H1 (cell line): ENCODE data around the gene NME8. TPM values are rescaled to one million over a fixed set of nuclear protein-coding genes. Genes with fewer than 3 reads are reported as not detected.

ENCODE experiments used
- CTCF ChIA-PET: fragments of 300-600 bp; sonication (Branson Sonifier 250); formaldehyde crosslinking; loops from one replicate; lab custom pipeline; 2021; ENCODE audit not compliant: partially characterized antibody; lab: Charles Lee
- POLR2A ChIA-PET: fragments of 300-600 bp; sonication (Branson Sonifier 250); formaldehyde crosslinking; loops from one replicate; lab custom pipeline; 2021; ENCODE audit warnings: inconsistent platforms; ENCODE audit not compliant: partially characterized antibody; lab: Charles Lee
- DNase-seq, 2 experiments: peaks; one replicate each; pipeline versions ENCODE4 v3.0.0 to v3.0.0-alpha.2; 2010 to 2022; ENCODE audit warnings: low spot score in 2 of 2, low read depth in 1 of 2, mixed read lengths in 1 of 2
- FAIRE-seq: peaks from 2 replicates; lab custom pipeline; 2011; peaks lifted over from hg19 to GRCh38; lab: Jason Lieb, UNC
- H2AFZ ChIP-seq: 2 replicates; pipeline ENCODE4 v1.8.1; 2012; ENCODE audit warnings: low read length, inconsistent platforms
- H2AK5ac ChIP-seq: 2 replicates; pipeline ENCODE4 v1.6.1; 2013; ENCODE audit warnings: low read depth, low read length
- H2BK120ac ChIP-seq: replicated peaks from 2 replicates; pipeline ENCODE3; 2013; ENCODE audit warnings: low read depth, low read length, inconsistent platforms
- H2BK12ac ChIP-seq: 2 replicates; pipeline ENCODE4 v1.6.1; 2013; ENCODE audit warnings: low read depth, low read length
- H2BK15ac ChIP-seq: 2 replicates; pipeline ENCODE4 v1.6.1; 2013; ENCODE audit warnings: low read length
- H2BK20ac ChIP-seq: 2 replicates; pipeline ENCODE4 v1.6.1; 2013; ENCODE audit warnings: low read length
- H2BK5ac ChIP-seq: 2 replicates; pipeline ENCODE4 v1.6.1; 2013; ENCODE audit warnings: low read depth, low read length
- H3K14ac ChIP-seq: 2 replicates; pipeline ENCODE4 v1.6.1; 2013; ENCODE audit warnings: inconsistent platforms; ENCODE audit not compliant: insufficient read length
- H3K18ac ChIP-seq: 2 replicates; pipeline ENCODE4 v1.6.1; 2013; ENCODE audit warnings: low read length; ENCODE audit errors: extremely low read depth
- H3K23ac ChIP-seq: 2 replicates; pipeline ENCODE4 v1.6.1; 2013; ENCODE audit warnings: inconsistent platforms; ENCODE audit not compliant: insufficient read length
- H3K23me2 ChIP-seq: 2 replicates; pipeline ENCODE4 v1.6.1; 2013; ENCODE audit warnings: low read depth, low read length
- H3K27ac ChIP-seq: 2 replicates; pipeline ENCODE4 v1.6.1; 2011; ENCODE audit warnings: low read depth, low read length, inconsistent platforms
- H3K27me3 ChIP-seq, 4 experiments: replicated peaks in 1 of 4; 1 replicate in 1 of 4; 2 replicates in 3 of 4; pipeline versions ENCODE4 v1.6.1 to v1.8.1; 2011 to 2013; ENCODE audit warnings: low read length in 3 of 4, mild to moderate bottlenecking in 3 of 4, inconsistent platforms in 2 of 4, mixed read lengths in 2 of 4, moderate library complexity in 1 of 4; ENCODE audit not compliant: control insufficient read depth in 3 of 4, insufficient read depth in 3 of 4; ENCODE audit errors: extremely low read depth in 1 of 4
- H3K36me3 ChIP-seq, 4 experiments: 2 replicates each; pipeline versions ENCODE4 v1.6.1 to v1.8.1; 2011 to 2013; ENCODE audit warnings: mild to moderate bottlenecking in 4 of 4, low read length in 3 of 4, moderate library complexity in 2 of 4, control low read depth in 1 of 4, inconsistent platforms in 1 of 4; ENCODE audit not compliant: insufficient read depth in 4 of 4, control insufficient read depth in 2 of 4
- H3K4ac ChIP-seq: replicated peaks from 2 replicates; pipeline ENCODE3; 2013; ENCODE audit warnings: low read length, low read depth, mixed read lengths, inconsistent platforms; ENCODE audit not compliant: insufficient read length
- H3K4me1 ChIP-seq, 4 experiments: replicated peaks in 1 of 4; 1 replicate in 1 of 4; 2 replicates in 3 of 4; pipeline versions ENCODE4 v1.6.1 to v1.8.1; 2011 to 2013; ENCODE audit warnings: low read length in 3 of 4, inconsistent platforms in 2 of 4, mixed read lengths in 1 of 4; ENCODE audit not compliant: insufficient read depth in 4 of 4, control insufficient read depth in 3 of 4
- H3K4me2 ChIP-seq, 2 experiments: 2 replicates each; pipeline versions ENCODE4 v1.6.1 to v1.8.1; 2011 to 2013; ENCODE audit warnings: low read depth in 2 of 2, low read length in 2 of 2, control low read depth in 1 of 2, inconsistent platforms in 1 of 2, mild to moderate bottlenecking in 1 of 2; ENCODE audit not compliant: insufficient read depth in 1 of 2
- H3K4me3 ChIP-seq, 4 experiments: fragments of 200-600, 300-600 bp in 1 of 4; sonication (generic), shearing (Covaris generic), sonication (Bioruptor Twin) in 1 of 4; 2 replicates each; pipeline versions ENCODE4 v1.5.1 to v1.8.1; 2011 to 2016; ENCODE audit warnings: low read length in 4 of 4, low read depth in 3 of 4, control low read depth in 2 of 4, inconsistent platforms in 2 of 4, mild to moderate bottlenecking in 2 of 4, mixed read lengths in 1 of 4, moderate library complexity in 1 of 4; ENCODE audit not compliant: insufficient read depth in 2 of 4; ENCODE audit errors: extremely low read depth in 1 of 4
- H3K56ac ChIP-seq: replicated peaks from 2 replicates; pipeline ENCODE3; 2013; ENCODE audit warnings: low read depth, mild to moderate bottlenecking, mixed read lengths, low read length, inconsistent platforms; ENCODE audit not compliant: insufficient read length
- H3K79me1 ChIP-seq: 2 replicates; pipeline ENCODE4 v1.6.1; 2013; ENCODE audit warnings: low read depth, low read length, control low read depth
- H3K79me2 ChIP-seq, 2 experiments: 2 replicates each; pipeline versions ENCODE4 v1.6.1 to v1.8.1; 2012 to 2013; ENCODE audit warnings: low read length in 2 of 2, mild to moderate bottlenecking in 2 of 2, inconsistent platforms in 1 of 2; ENCODE audit not compliant: insufficient read depth in 2 of 2, control insufficient read depth in 1 of 2
- H3K9ac ChIP-seq, 4 experiments: replicated peaks in 1 of 4; 1 replicate in 1 of 4; 2 replicates in 3 of 4; pipeline versions ENCODE4 v1.6.1 to v1.8.1; 2011 to 2013; ENCODE audit warnings: low read depth in 3 of 4, low read length in 3 of 4, control low read depth in 2 of 4, mild to moderate bottlenecking in 2 of 4, moderate library complexity in 2 of 4, inconsistent platforms in 1 of 4; ENCODE audit errors: extremely low read depth in 1 of 4
- H3K9me3 ChIP-seq, 2 experiments: 2 replicates each; pipeline versions ENCODE4 v1.6.1 to v1.8.1; 2012 to 2013; ENCODE audit warnings: mild to moderate bottlenecking in 2 of 2, moderate library complexity in 2 of 2, control low read depth in 1 of 2, inconsistent platforms in 1 of 2, low read depth in 1 of 2, low read length in 1 of 2, mixed read lengths in 1 of 2; ENCODE audit not compliant: insufficient read depth in 2 of 2
- H4K20me1 ChIP-seq, 2 experiments: replicated peaks in 1 of 2; 2 replicates each; pipeline versions ENCODE3 to v1.8.1; 2011 to 2013; ENCODE audit warnings: inconsistent platforms in 2 of 2, low read length in 2 of 2, mild to moderate bottlenecking in 1 of 2; ENCODE audit not compliant: insufficient read depth in 2 of 2, control insufficient read depth in 1 of 2
- H4K5ac ChIP-seq: 2 replicates; pipeline ENCODE4 v1.6.1; 2013; ENCODE audit warnings: low read length, low read depth, mixed read lengths, inconsistent platforms; ENCODE audit not compliant: insufficient read length
- H4K8ac ChIP-seq: 2 replicates; pipeline ENCODE4 v1.8.0; 2013; ENCODE audit warnings: mild to moderate bottlenecking, moderate library complexity, low read length, inconsistent platforms; ENCODE audit not compliant: insufficient read depth; ENCODE audit errors: extremely low read depth
- H4K91ac ChIP-seq: replicated peaks from 2 replicates; pipeline ENCODE3; 2013; ENCODE audit warnings: low read length, mixed read lengths, inconsistent platforms; ENCODE audit not compliant: insufficient read length
- CHD1 ChIP-seq: IDR thresholded peaks from 2 replicates; pipeline ENCODE4 v1.6.1; 2012; ENCODE audit warnings: low read depth, low read length, improper control_type of control experiment
- HDAC6 ChIP-seq: IDR thresholded peaks from one replicate; pipeline ENCODE4 v1.7.1; 2012; ENCODE audit warnings: low read depth, mild to moderate bottlenecking, inconsistent platforms, low read length, moderate library complexity
- MAFK ChIP-seq: IDR thresholded peaks from 2 replicates; pipeline ENCODE4 v1.6.1; 2012; ENCODE audit warnings: low read depth, mild to moderate bottlenecking, improper control_type of control experiment, low read length
- RFX5 ChIP-seq: IDR thresholded peaks from 2 replicates; pipeline ENCODE4 v1.6.1; 2011; ENCODE audit warnings: low read depth, low read length, improper control_type of control experiment, borderline replicate concordance
- SIRT6 ChIP-seq: IDR thresholded peaks from one replicate; pipeline ENCODE4 v1.7.1; 2012; ENCODE audit warnings: low read length, inconsistent platforms
- SIX5 ChIP-seq: IDR thresholded peaks from 2 replicates; pipeline ENCODE4 v1.6.1; 2011; ENCODE audit warnings: mild to moderate bottlenecking, low read depth, low read length
- SP2 ChIP-seq: IDR thresholded peaks from 2 replicates; pipeline ENCODE4 v1.6.1; 2012; ENCODE audit warnings: mild to moderate bottlenecking, low read length, inconsistent platforms
- WGBS, 2 experiments: shearing (Covaris generic) in 1 of 2; methylation state at CpG; one replicate each; pipeline versions ENCODE4 v1.1.6 to v1.1.7; 2013 to 2015; ENCODE audit warnings: low lambda C conversion rate in 2 of 2, mixed read lengths in 2 of 2, inconsistent platforms in 1 of 2, low coverage in 1 of 2, missing lambda C conversion rate in 1 of 2; ENCODE audit not compliant: insufficient replicate concordance in 2 of 2, insufficient coverage in 1 of 2, insufficient read length in 1 of 2; ENCODE audit errors: extremely low coverage in 1 of 2, missing lambda C conversion rate in 1 of 2; 5-methylcytosine and 5-hydroxymethylcytosine counted together
- polyA plus RNA-seq, 7 experiments: library from polyadenylated mRNA; depleted of rRNA in 3 of 7; stranded (reverse) in 5 of 7; unstranded in 2 of 7; fragments of >200 nt in 5 of 7; fragments of 200-250 nt in 2 of 7; gene quantifications; 1 replicate in 5 of 7; 2 replicates in 1 of 7; 4 replicates in 1 of 7; pipeline versions ENCODE4 v1.2.1 to v1.2.3, GENCODE V29; 2011 to 2013; ENCODE audit warnings: missing spikeins in 2 of 7, mixed read lengths in 2 of 7
- total RNA-seq: library from RNA; stranded (reverse); fragmentation: NEBNext Ultra II Directional; extraction: Animal tissue kit (Norgen Biotek cat#: 25700); gene quantifications from 2 replicates; pipeline ENCODE4 v1.2.1, GENCODE V29; 2021

Gene NME8
- total and polyA plus RNA-seq, 2 of the 8 experiments (the other 6 are each of a cell fraction or from before 2014, with no cell fraction given), result 0.22 to 0.44 TPM

- H3K4me1 ChIP-seq, result peaks cover 0 to 6% (median 4%) of the 10 kb centered on the region in 4 experiments; a peak in 3 of 7 replicates
- no peak overlapping the region for H2AK5ac ChIP-seq
- no peak overlapping the region for H2BK5ac ChIP-seq
- FAIRE-seq, result no peak
- no peak overlapping the region for H2BK20ac ChIP-seq
- no peak overlapping the region for H3K4ac ChIP-seq
- H3K56ac ChIP-seq, result no peak overlapping the region
- no peak overlapping the region for H3K18ac ChIP-seq
- H4K5ac ChIP-seq, result no peak overlapping the region
- H3K14ac ChIP-seq, result no peak overlapping the region
- H3K23ac ChIP-seq, result no peak overlapping the region
- ChIA-PET CTCF (interaction anchor here (1.5 to 1.7 kb wide), 2 partner anchors 25 to 27 kb away, joined by 4 to 5 read pairs; partner anchors contain the start of gene SFRP4), POLR2A (no interaction called here)
- DNase-seq, result no peak
- H3K9ac ChIP-seq, result no peak overlapping the region
- H3K79me1 ChIP-seq, result no peaks in the 10 kb centered on the region; the same call in 1 of the 2 replicates
- H2BK12ac ChIP-seq, result no peak overlapping the region
- 0 out of 4 replicates have a peak, but pooled peaks cover 0 to 2% of the 10 kb centered on the region in 2 experiments for H3K9me3 ChIP-seq
- no peak overlapping the region for H3K4me3 ChIP-seq
- H2AFZ ChIP-seq, result no peak overlapping the region
- H3K36me3 ChIP-seq, result no peaks in the 10 kb centered on the region
- WGBS, 2 experiments, result 87% methylated on average over 8 of the region's 8 CpGs; no CpG with 5 or more reads in 1 of the 2 experiments
- H4K91ac ChIP-seq, result no peak overlapping the region
- no peaks in the 10 kb centered on the region for H3K79me2 ChIP-seq
- no peak overlapping the region for H4K8ac ChIP-seq
- no peak overlapping the region for H2BK120ac ChIP-seq
- no peak overlapping the region for H3K4me2 ChIP-seq
- no peaks in the 10 kb centered on the region for H4K20me1 ChIP-seq
- no peaks in the 10 kb centered on the region for H3K23me2 ChIP-seq
- no peak overlapping the region for H3K27ac ChIP-seq
- no peak overlapping the region for H2BK15ac ChIP-seq
- H3K27me3 ChIP-seq, result no peaks in the 10 kb centered on the region
- TF ChIP-seq SIX5 (no peak), MAFK (no peak), SIRT6 (no peak), RFX5 (no peak), HDAC6 (no peak), SP2 (no peak), CHD1 (no peak)
Measured at GRCh38 chr7:37943905-37944736, 95.7 kb downstream of the NME8 start.
